NT2/D1 (cell line): ENCODE measurements around the gene HOXB2.

Experiments used
- DNase-seq: peaks from one replicate; pipeline ENCODE4 v3.0.0-alpha.2; 2011; ENCODE audit warnings: low read depth, low spot score
- H3K27me3 ChIP-seq: 2 replicates; pipeline ENCODE4 v1.6.0; 2011; ENCODE audit warnings: mild to moderate bottlenecking; ENCODE audit not compliant: insufficient read length, insufficient read depth
- H3K36me3 ChIP-seq: 2 replicates; pipeline ENCODE4 v1.6.1; 2011; ENCODE audit warnings: mild to moderate bottlenecking, low read length, mixed read lengths; ENCODE audit not compliant: insufficient read depth, insufficient read length
- H3K4me1 ChIP-seq: 2 replicates; pipeline ENCODE4 v1.5.1; 2011; ENCODE audit not compliant: insufficient read depth, insufficient read length
- H3K4me3 ChIP-seq: 2 replicates; pipeline ENCODE4 v1.5.1; 2011; ENCODE audit warnings: low read depth; ENCODE audit not compliant: insufficient read length
- H3K9ac ChIP-seq: 2 replicates; pipeline ENCODE4 v1.6.0; 2011; ENCODE audit warnings: low read depth; ENCODE audit not compliant: insufficient read length
- H3K9me3 ChIP-seq: 2 replicates; pipeline ENCODE4 v1.5.1; 2011; ENCODE audit warnings: mild to moderate bottlenecking, low read length; ENCODE audit not compliant: insufficient read depth
- SUZ12 ChIP-seq: IDR thresholded peaks from 2 replicates; pipeline ENCODE4 v1.6.1; 2011; ENCODE audit not compliant: insufficient read length, insufficient read depth; ENCODE audit errors: extremely low read depth
- YY1 ChIP-seq: IDR thresholded peaks from 2 replicates; pipeline ENCODE4 v1.6.1; 2011; ENCODE audit not compliant: insufficient read length, insufficient read depth
- ZNF274 ChIP-seq: IDR thresholded peaks from 2 replicates; pipeline ENCODE4 v1.6.1; 2011; ENCODE audit warnings: mild to moderate bottlenecking, low read depth, low read length

HOXB2 gene

DNA sequence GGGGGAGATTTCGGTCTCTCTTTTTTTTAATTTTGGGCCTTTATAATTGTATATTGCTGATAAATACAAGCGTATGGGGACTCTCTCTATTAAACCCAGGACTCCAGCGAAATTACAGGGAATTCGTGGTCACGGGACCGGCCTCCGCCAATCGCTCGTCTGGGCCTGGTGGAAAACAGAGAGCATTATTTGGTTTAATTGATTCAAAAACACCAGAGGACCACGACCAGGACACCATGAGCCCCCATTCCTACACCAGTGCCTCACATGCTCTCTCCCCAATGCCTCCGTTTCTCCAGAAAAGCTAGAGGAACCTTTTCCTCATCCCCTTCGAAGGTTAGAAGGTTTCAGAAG lies at the start of gene HOXB2:
Gene HOXB2, minus strand, starts transcription at position 88 of the 354 bp plus-strand sequence. CDS start 198 bp downstream, outside the sequence.
- TF ChIP-seq YY1 = no peak
- TF ChIP-seq SUZ12 = no peak
- TF ChIP-seq ZNF274 = no peak
- Histone ChIP-seq H3K36me3 (no peaks in the 10 kb centered on the region), H3K4me1 (peaks cover 8% of the 10 kb centered on the region), H3K27me3 (peaks cover 99% of the 10 kb centered on the region), H3K4me3 (peak within 1 kb of the TSS; percentile 35), H3K9ac (peak within 1 kb of the TSS; percentile 57), H3K9me3 (no peaks in the 10 kb centered on the region)
- no peak for DNase-seq

DNA sequence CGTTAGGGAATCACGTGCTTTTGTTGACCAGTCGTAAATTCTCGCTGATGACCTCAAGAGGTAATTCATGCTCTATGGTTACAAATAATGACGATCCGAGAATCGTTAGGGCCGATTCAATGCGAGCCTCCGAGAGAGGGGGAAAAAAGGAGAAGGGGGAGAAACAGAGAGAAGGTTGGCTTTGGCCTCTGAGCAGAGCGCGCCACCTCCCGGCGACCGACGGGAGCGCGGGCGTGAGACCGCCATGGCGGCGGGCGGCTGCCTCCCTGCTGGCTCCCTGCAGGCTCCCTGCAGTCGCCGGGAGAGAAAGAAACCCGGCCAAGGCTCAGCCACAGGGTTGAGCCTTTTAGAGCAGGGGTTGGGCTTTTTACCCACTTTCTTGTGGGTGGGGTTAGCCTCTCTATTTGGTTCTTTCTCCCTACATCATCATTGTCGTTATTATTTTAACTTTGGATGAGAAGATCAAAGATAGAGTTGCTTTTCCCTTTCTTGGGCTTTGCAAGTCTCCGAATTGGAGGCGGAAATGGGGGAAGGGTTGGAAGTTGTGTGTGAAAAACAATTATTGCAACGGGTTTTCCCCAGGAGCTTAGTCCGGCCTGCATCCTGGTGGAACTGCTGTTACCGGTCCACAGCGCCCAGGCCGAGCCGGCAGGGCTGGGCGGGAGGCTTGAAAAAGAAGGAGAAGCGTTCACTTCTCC lies 49.1 kb upstream of the HOXB2 start:
- Histone ChIP-seq H3K4me1 (peaks cover 12% of the 10 kb centered on the region), H3K4me3 (peak overlapping the region; percentile 9), H3K36me3 (no peaks in the 10 kb centered on the region), H3K9ac (peak overlapping the region; percentile 36), H3K9me3 (no peaks in the 10 kb centered on the region), H3K27me3 (peaks cover 100% of the 10 kb centered on the region)
- TF ChIP-seq ZNF274 = no peak
- TF ChIP-seq SUZ12 = peak; percentile 68
- TF ChIP-seq YY1 = peak; percentile 61
- DNase-seq = peak; percentile 67

DNA sequence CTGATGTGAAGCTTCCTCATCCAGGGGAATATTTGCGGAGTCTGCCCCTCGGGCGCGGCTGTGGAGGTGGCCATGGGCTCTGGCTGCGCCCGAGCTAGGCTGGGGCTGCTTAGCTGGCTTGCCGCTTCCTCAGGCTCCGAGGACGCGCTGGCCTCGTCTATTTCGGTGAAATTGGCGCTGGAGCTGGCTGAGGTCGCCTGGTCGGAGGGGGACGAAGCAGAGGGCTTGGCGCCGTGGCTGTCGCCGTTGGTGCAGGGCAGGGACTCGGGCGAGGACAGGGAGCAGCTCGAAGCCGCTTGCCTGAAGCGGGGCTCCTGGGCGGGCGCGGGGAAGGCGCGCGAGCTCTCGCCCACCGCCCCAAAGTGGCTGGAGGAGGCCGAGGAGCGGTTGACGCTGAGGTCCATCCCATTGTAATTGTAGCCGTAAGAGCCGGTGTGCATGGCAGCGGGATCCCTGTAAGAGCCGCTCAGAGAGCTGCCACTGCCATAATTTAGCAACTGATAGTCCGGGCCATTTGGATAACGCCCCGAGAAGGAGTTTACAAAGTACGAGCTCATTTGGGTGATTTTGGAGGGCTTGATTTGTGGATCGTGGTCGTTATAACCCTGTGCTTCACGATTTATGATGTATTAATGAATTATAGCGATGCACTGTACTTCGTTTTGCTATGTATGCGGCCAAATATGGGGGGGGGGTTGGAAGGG lies 48.4 kb upstream of the HOXB2 start, which contains the start of gene HOXB5:
Gene HOXB5, minus strand, starts transcription at position 654 of the 704 bp plus-strand sequence. Its CDS starts 97 bp downstream, at position 557.
- Histone ChIP-seq H3K9me3 (no peaks in the 10 kb centered on the region), H3K27me3 (peaks cover 100% of the 10 kb centered on the region), H3K4me1 (peaks cover 12% of the 10 kb centered on the region), H3K4me3 (peak within 1 kb of the TSS; percentile 31), H3K9ac (peak within 1 kb of the TSS; percentile 59), H3K36me3 (no peaks in the 10 kb centered on the region)
- no peak for DNase-seq
- no peak for TF ChIP-seq ZNF274
- TF ChIP-seq YY1 = no peak
- no peak for TF ChIP-seq SUZ12

DNA sequence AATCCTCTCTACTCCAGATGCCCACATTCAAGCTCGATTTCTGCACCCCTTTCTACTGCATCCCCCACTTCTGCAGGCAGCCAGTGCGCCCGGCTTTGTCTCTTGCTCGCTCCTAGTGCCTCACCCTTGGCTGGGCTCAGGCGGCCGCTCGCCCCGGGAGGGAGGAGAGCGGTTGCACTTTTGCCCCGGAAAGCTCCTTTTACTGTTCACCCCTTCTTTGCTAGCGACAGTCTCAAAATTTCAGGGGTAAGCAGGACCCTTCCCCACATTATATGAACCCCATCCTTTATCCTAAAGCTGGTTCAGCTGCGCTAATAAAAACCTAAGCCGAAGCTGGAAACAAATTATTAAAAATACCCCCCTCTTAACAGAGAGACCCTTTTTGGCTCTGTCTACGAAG lies 47.7 kb upstream of the HOXB2 start:
- no peak overlapping the region for H3K4me3 ChIP-seq
- peaks cover 100% of the 10 kb centered on the region for H3K27me3 ChIP-seq
- no peak for TF ChIP-seq ZNF274
- TF ChIP-seq SUZ12 = peak; percentile 77
- no peak for DNase-seq
- no peaks in the 10 kb centered on the region for H3K9me3 ChIP-seq
- H3K9ac ChIP-seq = no peak overlapping the region
- no peaks in the 10 kb centered on the region for H3K36me3 ChIP-seq
- H3K4me1 ChIP-seq = peaks cover 12% of the 10 kb centered on the region

DNA sequence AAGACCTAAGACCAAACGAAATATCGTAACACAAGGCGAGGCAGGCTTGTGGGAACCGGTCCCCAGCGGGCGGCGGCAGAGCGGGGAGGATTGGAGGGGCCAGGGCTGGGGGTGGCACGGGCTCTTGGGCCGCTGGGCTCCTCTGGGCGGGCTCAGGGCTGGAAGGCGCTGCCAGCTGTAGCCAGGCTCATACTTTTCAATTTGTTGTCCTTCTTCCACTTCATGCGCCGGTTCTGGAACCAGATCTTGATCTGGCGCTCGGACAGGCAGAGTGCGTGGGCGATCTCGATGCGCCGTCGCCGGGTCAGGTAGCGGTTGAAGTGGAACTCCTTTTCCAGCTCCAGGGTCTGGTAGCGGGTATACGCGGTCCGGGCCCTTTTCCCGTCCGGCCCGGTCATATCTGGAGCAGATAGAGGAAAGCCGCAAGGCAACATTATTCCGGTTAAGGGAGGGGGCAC lies 47.2 kb upstream of the HOXB2 start:
- H3K9ac ChIP-seq = no peak overlapping the region
- H3K4me3 ChIP-seq = no peak overlapping the region
- H3K36me3 ChIP-seq = no peaks in the 10 kb centered on the region
- TF ChIP-seq YY1 (no peak), ZNF274 (no peak), SUZ12 (peak; percentile 58)
- H3K9me3 ChIP-seq = no peaks in the 10 kb centered on the region
- H3K27me3 ChIP-seq = peaks cover 100% of the 10 kb centered on the region
- H3K4me1 ChIP-seq = peaks cover 10% of the 10 kb centered on the region
- no peak for DNase-seq

DNA sequence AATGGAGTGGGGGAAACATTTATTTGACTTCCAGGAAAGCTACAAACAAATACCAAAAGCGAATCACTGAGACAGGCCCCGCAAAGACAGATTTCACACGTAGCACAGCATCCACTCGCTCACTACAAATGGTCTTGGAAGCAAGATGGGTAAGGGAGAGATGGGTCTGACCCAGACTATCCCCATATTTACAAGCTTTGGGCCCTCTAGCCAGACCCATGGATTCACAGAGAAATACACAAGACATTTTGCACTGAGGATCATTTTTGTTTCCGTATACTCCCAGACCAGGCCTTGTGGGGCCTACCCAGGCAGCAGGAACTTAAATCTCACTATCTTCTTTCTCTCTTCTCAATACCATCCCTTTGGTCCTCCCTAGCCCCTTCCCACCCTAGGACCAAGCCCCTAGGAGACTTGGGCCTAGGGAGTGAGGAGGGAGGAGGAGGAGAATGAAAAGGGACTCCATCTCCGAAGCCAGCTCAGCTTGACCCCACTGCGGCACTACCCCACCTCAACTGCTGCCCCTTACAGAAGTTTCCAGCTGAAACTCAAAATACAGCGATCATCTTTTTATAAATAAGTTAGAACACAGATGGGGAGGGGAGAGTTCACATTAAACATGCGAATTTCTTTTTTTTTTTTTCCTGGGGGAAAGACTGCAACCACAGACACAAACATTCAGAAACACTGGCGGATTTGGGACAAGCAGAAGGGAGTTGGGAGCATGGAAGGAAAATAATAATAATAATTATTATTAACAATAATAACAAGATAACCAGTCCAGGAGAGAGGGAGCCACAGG lies 46.5 kb upstream of the HOXB2 start:
- Histone ChIP-seq H3K27me3 (peaks cover 100% of the 10 kb centered on the region), H3K36me3 (no peaks in the 10 kb centered on the region), H3K9ac (no peak overlapping the region), H3K9me3 (no peaks in the 10 kb centered on the region), H3K4me3 (no peak overlapping the region), H3K4me1 (peaks cover 9% of the 10 kb centered on the region)
- no peak for DNase-seq
- no peak for TF ChIP-seq ZNF274
- TF ChIP-seq SUZ12 = no peak
- TF ChIP-seq YY1 = no peak
